Brain microvascular endothelial cell (primary cell): ENCODE measurements around the gene CD200R1.

Experiments used
- DNase-seq: peaks from one replicate; pipeline ENCODE4 v3.0.0-alpha.2; 2020
- H3K27ac ChIP-seq: fragments of 250-450 bp; sonication (Bioruptor Pico); 2 replicates; pipeline ENCODE4 v1.5.1; 2020; ENCODE audit warnings: mild to moderate bottlenecking, moderate library complexity
- H3K27me3 ChIP-seq: fragments of 250-450 bp; sonication (Bioruptor Pico); replicated peaks from 2 replicates; pipeline ENCODE4 v1.5.1; 2020; ENCODE audit warnings: mild to moderate bottlenecking
- H3K36me3 ChIP-seq: fragments of 250-450 bp; sonication (Bioruptor Pico); replicated peaks from 2 replicates; pipeline ENCODE4 v1.5.1; 2020; ENCODE audit warnings: mild to moderate bottlenecking
- H3K4me3 ChIP-seq: 2 replicates; pipeline ENCODE4 v1.5.1; 2011; ENCODE audit warnings: low read depth, mild to moderate bottlenecking, control low read depth, low read length, moderate library complexity
- CTCF ChIP-seq: IDR thresholded peaks from 2 replicates; pipeline ENCODE4 v1.5.1; 2011; ENCODE audit warnings: low read depth, mild to moderate bottlenecking, moderate library complexity, low read length, control low read depth, inconsistent platforms; ENCODE audit errors: missing control alignments
- in situ Hi-C: cut with HindIII; loops from 2 replicates; pipeline ENCODE4 v1.10.0; 2017; ENCODE audit warnings: low sequenced_read_pairs, low pct_ligation_motif_present

CD200R1 gene

GRCh38 chr3:112963683-112964082, 11.2 kb downstream of the CD200R1 start:
- no peak for DNase-seq
- in situ Hi-C loops, result no loop called here
- no peak for TF ChIP-seq CTCF
- H3K27me3 ChIP-seq, result no peaks in the 10 kb centered on the region
- no peak overlapping the region for H3K27ac ChIP-seq
- no peak overlapping the region for H3K4me3 ChIP-seq
- no peaks in the 10 kb centered on the region for H3K36me3 ChIP-seq

DNA sequence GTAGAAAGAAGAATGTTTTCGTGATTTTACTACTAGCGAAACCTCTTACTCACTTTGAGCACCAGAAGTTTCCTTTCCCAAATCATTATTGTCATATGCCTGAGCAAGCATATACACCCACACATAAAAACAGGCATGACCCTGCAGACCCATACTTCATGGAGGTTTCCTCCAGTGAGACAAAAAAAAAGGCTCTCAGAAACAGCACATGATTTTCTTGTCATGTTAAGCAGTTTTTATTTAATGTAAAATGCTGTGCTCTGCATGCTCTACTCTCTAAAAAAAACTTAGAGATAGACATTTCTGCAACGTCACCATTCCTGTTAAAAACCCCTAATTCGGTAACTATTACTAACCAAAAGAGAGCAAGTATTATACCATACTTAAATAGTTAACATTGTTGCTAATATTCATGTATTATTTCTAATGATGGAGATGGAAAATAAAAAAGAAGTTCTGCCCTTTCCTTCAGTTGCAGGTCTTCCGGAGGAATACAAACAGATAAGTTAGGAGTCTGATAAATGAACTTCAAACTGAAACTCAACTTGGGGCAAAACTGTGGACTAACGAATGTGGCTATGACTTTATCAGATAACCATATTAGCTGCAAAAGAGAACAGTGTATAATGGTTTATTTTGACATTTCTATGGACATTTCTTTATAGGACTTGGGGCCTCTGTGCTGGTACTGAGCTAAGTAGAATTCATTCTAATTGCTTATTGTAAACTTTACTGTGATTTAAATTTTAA, 15.9 kb downstream of the CD200R1 start:
- no peaks in the 10 kb centered on the region for H3K36me3 ChIP-seq
- no peak overlapping the region for H3K27ac ChIP-seq
- in situ Hi-C loops, result no loop called here
- DNase-seq, result no peak
- no peak for TF ChIP-seq CTCF
- no peak overlapping the region for H3K4me3 ChIP-seq
- no peaks in the 10 kb centered on the region for H3K27me3 ChIP-seq

- no peaks in the 10 kb centered on the region for H3K36me3 ChIP-seq
- H3K4me3 ChIP-seq, result no peak overlapping the region
- no peak overlapping the region for H3K27ac ChIP-seq
- no peak for DNase-seq
- no peak for TF ChIP-seq CTCF
- in situ Hi-C loops, result no loop called here
- no peaks in the 10 kb centered on the region for H3K27me3 ChIP-seq
Observed at GRCh38 chr3:112956351-112956750, 18.6 kb downstream of the CD200R1 start.

- H3K27ac ChIP-seq, result no peak overlapping the region
- no peaks in the 10 kb centered on the region for H3K27me3 ChIP-seq
- DNase-seq, result no peak
- in situ Hi-C loops, result no loop called here
- H3K36me3 ChIP-seq, result no peaks in the 10 kb centered on the region
- H3K4me3 ChIP-seq, result no peak overlapping the region
- no peak for TF ChIP-seq CTCF
Observed at GRCh38 chr3:112948346-112948838, 26.5 kb downstream of the CD200R1 start.

GRCh38 chr3:112931736-112932521, 43.0 kb downstream of the CD200R1 start:
- DNase-seq, result no peak

More at GRCh38 chr3:112931736-112932521, 43.0 kb downstream of the CD200R1 start:
- Histone ChIP-seq H3K27me3 (peaks cover 1% of the 10 kb centered on the region), H3K36me3 (no peaks in the 10 kb centered on the region), H3K27ac (no peak overlapping the region), H3K4me3 (no peak overlapping the region)
- in situ Hi-C loops, result no loop called here
- no peak for TF ChIP-seq CTCF
